HG02943 (cell line): ENCODE results near the gene RYR1.
"Not testable (repeated sequence)": the region's sequence is repeated elsewhere in the genome, so short reads cannot be mapped to it uniquely, and the experiment has no call there.

Source experiments
- ATAC-seq: cut with Tn5 transposase; IDR thresholded peaks from one replicate; pipeline ENCODE4 v1.9.1; 2021; ENCODE audit warnings: mild to moderate bottlenecking, low read depth, moderate library complexity; ENCODE audit not compliant: unreplicated experiment

The RYR1 gene

GRCh38 chr19:38588041-38588440 lies 154.6 kb downstream of the RYR1 start:
- ATAC-seq = no peak

GRCh38 chr19:38592940-38593339 lies 159.4 kb downstream of the RYR1 start:
- no peak for ATAC-seq

GRCh38 chr19:38596057-38596981 lies 162.8 kb downstream of the RYR1 start:
- no peak for ATAC-seq

DNA sequence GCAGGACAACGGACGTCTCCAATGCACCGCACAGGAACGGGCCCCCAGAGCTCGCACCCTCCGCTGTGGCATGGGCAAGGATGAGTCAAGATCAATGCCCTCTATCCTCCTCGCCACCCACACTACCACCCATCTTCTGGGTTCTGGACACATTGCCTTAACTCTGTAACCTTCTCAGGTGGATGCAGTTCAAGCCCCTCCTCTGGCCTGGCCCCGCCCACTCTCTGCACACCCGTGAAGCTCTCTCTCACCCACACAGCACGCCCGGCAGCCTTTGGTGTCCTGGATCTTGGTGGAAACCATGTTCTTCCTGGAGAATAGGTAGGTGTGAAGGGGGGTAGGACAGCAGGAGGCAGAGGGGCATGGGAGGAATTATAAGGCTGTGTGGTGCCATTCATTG lies 163.6 kb downstream of the RYR1 start:
- no peak for ATAC-seq

DNA sequence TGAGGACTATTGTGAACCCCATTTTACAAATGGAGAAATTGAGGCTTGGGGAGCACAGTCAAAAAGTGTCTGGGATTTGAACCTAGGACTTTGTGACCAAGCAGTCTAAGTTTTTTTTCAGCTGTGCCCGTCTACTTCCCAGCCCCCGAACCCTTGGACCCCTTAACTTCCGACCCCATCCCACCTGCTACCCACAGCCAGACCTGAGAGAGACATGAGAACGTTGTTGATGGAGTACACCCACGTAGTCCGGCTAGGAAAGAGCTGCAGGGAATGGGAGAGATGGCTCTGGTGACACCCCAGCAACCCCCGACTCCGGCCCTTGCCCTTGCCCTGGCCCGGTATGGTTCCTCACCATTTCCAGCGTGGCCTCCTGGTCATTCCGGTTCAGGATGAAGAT lies 166.2 kb downstream of the RYR1 start:
- ATAC-seq = no peak

DNA sequence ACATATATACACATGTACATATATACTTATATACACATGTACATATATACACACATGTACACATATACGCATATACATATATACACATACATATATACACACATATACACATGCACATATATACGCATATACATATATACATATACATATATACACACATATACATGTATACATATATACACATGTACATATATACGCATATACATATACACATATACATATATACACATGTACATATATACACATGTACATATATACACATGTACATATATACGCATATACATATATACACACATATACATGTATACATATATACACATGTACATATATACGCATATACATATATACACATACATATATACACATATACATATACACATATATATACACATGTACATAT lies 169.4 kb downstream of the RYR1 start:
- ATAC-seq = not testable (repeated sequence)

- ATAC-seq = no peak
These were observed 172.6 kb downstream of the RYR1 start for GRCh38 chr19:38606131-38606530.

DNA sequence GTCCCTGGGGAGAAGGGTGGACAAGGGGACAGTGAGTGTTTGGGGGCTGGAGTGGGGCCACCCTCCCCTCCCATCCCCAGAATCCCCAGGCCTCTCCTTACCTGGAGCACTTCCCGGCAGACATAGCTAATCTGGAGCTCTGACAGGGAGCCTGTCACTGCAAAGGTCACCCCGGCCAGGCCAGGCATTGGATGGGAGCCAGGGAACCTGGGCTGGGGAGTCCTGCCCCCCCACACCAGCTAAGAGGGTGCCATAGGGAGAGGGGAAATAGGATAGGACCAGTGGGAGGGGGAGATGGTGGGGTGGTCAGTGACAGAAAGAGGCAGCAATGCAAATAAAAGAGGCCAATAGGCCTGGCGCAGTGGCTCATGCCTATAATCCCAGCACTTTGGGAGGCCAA lies 180.8 kb downstream of the RYR1 start:
- ATAC-seq = no peak

DNA sequence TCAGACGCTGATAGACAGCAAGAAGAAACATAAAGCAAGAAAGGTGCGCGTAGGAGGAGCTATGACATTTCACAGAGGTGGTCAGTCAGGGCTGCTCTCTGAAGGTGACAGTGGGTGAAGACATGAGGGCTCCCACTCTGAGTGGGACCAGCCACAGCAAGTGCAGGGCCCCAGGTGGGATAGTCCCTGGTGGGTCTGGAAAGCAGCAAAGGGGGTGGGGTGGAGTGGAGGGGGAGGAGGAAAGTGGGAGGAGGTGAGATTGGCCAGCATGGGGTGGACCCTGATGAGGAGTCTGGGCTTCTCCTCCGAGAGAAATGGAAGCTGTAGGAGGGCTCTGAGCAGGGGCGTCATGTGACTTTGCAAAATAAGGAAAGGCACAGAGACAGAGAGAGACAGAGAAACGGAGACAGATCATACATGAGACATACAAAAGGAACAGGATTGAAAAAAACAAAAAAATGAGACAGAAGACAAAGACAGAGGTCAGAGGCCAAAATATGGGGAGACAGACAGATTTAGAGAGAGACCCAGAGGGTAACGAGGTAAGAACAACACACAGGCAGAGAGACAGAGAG lies 181.6 kb downstream of the RYR1 start:
- no peak for ATAC-seq

DNA sequence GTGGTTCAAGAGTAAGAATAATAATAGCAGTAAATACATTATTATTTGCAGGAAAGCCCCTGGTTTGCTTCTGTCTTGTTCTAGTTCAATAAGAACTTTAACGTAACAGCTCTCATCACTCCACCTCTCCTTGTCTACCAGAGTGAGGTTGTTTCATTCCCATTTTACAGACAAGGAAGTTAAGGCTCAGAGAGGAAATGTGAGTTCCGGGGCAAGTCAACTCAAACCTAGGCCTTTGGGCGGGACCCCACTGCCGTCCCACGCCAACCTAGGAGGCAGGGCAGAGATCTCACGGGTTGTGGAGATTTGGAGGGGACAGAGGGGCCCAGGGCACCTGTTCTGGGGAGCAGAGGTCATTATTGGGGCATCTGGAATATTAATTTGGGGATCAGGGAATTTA lies 182.8 kb downstream of the RYR1 start:
- no peak for ATAC-seq

DNA sequence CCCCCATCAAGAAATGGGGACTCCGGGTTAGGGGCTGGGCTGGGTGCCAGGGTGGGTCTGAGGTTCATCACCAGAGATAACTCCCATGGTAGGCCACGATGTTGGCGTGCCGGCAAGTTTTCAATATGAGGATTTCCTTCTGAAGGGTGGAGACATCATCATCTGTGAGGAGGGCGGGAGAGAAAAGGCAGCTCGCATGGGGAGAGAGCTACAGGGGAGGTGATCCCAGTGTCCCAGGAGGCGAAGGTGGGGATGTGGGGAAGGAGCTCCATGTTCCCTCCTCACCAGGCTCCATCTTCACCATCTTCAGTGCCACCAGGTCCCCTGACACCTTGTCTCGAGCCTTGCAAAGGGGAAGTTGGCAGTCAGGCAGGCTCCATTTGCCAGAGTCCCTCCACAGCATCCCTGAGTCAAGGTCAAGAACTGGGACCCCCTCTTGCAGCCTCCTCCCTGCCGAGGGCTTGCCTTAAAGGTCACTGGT lies 183.8 kb downstream of the RYR1 start:
- ATAC-seq = no peak

DNA sequence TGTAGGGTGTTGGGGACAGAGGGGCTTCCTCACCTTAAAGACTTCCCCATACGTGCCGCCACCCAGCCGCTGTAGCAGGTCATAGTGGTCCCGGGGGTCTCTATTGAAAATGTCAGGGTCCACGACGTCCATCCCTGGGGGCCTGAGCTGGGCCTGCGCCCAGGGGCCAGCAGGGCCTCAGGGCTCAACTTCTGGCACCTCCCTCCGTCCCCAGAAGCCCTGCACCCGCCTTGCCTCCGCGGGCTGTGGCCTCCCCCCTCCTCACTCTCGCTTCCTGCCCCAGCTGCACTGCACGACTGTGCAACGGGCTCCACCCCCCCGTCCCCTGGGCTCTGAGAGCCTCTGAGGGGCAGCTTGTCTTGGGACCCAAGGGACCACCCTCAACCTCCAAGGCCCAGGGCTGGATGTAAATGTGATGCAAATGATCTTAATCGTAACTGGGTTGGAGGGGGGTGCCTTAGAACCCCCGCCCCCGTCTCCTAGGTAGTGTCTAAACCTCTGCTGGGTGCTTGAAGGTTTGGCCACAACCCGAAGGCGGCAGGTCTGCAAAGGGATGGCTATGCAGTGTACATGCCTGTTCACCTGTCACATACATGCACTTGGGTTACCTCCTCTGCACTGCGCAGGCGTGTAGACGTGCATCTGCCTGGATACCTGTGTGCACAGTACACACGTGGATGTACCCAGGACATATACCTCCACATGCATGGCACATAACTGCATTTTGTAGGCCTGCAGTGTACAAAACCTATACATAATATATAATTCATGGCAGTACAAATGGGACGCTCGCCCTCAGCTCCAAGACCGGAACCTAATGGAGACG lies 184.5 kb downstream of the RYR1 start, which contains the start of gene MAP4K1:
Gene MAP4K1 (minus strand): TSS at position 190 of the 826 bp plus-strand sequence. CDS start 58 bp downstream, at position 132.
- ATAC-seq = peak; percentile 53

GRCh38 chr19:38618590-38619360 lies 185.3 kb downstream of the RYR1 start, which contains the start of gene EIF3K:
EIF3K (plus strand) TSS chr19:38619188; CDS start chr19:38619269, 81 bp downstream.
- peak; percentile 51 for ATAC-seq

- ATAC-seq = no peak
These were observed 186.1 kb downstream of the RYR1 start for GRCh38 chr19:38619361-38620174.

DNA sequence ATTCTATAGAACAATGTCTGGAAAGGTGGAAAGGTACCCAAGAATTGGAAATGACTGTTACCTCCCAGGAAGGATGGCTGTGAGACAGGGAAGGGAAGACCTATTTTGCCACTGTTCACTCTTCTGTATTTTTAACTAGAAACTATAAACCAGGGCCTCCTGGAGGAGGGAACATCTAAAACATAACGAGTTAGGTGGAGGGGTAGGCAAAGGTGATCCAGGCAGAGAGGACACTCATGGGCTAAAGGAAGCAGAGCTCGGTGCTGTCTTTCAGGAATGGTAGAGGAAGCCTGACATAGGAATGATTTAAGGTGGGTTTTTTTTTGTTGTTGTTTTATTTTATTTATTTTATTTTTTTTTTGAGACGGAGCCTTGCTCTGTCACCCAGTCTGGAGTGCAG lies 191.3 kb downstream of the RYR1 start:
- ATAC-seq = no peak

GRCh38 chr19:38626401-38626800 lies 192.9 kb downstream of the RYR1 start:
- no peak for ATAC-seq

- ATAC-seq = no peak
These were observed 196.1 kb downstream of the RYR1 start for GRCh38 chr19:38629568-38629967.

DNA sequence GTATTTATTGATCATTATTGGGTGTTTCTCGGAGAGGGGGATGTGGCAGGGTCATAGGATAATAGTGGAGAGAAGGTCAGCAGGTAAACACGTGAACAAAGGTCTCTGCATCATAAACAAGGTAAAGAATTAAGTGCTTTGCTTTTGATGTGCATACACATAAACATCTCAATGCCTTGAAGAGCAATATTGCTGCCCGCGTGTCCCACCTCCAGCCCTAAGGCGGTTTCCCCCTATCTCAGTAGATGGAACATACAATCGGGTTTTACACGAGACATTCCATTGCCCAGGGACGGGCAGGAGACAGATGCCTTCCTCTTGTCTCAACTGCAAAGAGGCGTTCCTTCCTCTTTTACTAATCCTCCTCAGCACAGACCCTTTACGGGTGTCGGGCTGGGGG lies 197.8 kb downstream of the RYR1 start:
- ATAC-seq = not testable (repeated sequence)

DNA sequence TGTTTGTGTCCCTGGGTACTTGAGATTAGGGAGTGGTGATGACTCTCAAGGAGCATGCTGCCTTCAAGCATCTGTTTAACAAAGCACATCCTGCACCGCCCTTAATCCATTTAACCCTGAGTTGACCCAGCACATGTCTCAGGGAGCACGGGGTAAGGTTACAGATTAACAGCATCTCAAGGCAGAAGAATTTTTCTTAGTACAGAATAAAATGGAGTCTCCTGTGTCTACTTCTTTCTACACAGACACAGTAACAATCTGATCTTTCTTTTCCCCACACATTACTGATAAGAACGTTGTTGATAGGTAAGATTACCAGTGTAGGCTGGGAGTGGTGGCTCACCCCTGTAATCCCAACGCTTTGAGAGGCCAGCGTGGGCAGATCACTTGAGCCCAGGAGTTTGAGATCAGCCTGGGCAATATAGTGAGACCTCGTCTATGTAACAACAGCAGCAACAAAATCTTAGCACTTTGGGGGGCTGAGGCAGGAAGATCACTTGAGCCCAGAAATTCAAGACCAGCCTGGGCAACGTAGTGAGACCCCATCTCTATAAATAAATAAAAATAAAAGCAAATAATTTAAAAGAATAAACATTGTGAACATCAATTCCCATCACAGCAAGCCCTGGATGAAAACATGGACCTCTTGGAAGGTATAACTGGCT lies 198.5 kb downstream of the RYR1 start:
- not testable (repeated sequence) for ATAC-seq
